HL-60 (cell line): Measurements from ENCODE around the gene PARD6G.

Source experiments
- CTCF ChIP-seq: IDR thresholded peaks from one replicate; pipeline ENCODE4 v1.5.1; 2011; ENCODE audit warnings: low read length, control low read depth, inconsistent platforms; ENCODE audit not compliant: insufficient read depth
- GABPA ChIP-seq: IDR thresholded peaks from 2 replicates; pipeline ENCODE4 v1.6.1; 2012; ENCODE audit warnings: low read depth
- POLR2AphosphoS5 ChIP-seq: IDR thresholded peaks from 2 replicates; pipeline ENCODE4 v1.6.1; 2012; ENCODE audit warnings: low read depth
- REST ChIP-seq: IDR thresholded peaks from 2 replicates; pipeline ENCODE4 v1.6.1; 2012; ENCODE audit warnings: low read depth; ENCODE audit not compliant: insufficient replicate concordance

GRCh38 chr18:80108121-80108536, 139.2 kb downstream of the PARD6G start:
- no peak for TF ChIP-seq POLR2AphosphoS5
- no peak for TF ChIP-seq CTCF
- TF ChIP-seq GABPA: no peak
- TF ChIP-seq REST: no peak
